ENCODE results near the gene WDR7. TPM values are rescaled to one million over a fixed set of nuclear protein-coding genes. Genes with fewer than 3 reads are reported as not detected.

The WDR7 gene
- total and polyA plus RNA-seq, 10 of the 15 experiments (the other 5 are each of a cell fraction or from before 2014, with no cell fraction given), result 2.8 to 16.5 (median 11.7) TPM

GRCh38 chr18:56799756-56800155 is 148.6 kb downstream of the WDR7 start:
- FAIRE-seq (no peak), ATAC-seq (no peak), DNase-seq (ENCODE audit: low read depth, low spot score) (no peak)
- H3K36me3 ChIP-seq (ENCODE audit: control insufficient read depth in 2 of 2, insufficient read depth in 2 of 2, low read length in 1 of 2), result no peaks in the 10 kb centered on the region
- intact Hi-C loops (cut with micrococcal nuclease; ENCODE audit: unreplicated experiment), result no loop called here
- no peak overlapping the region for H2AFZ ChIP-seq (ENCODE audit: control insufficient read depth, low read depth, low read length)
- no peak overlapping the region for H3K4me2 ChIP-seq (ENCODE audit: control insufficient read depth, insufficient read depth)
- 86% methylated on average over 2 of the region's 2 CpGs for WGBS (ENCODE audit: insufficient coverage, insufficient replicate concordance, low lambda C conversion rate, missing lambda C conversion rate)
- no peaks in the 10 kb centered on the region for H3K79me2 ChIP-seq (ENCODE audit: control insufficient read depth, insufficient read depth, low read length)
- no peaks in the 10 kb centered on the region for H4K20me1 ChIP-seq (ENCODE audit: control insufficient read depth, insufficient read depth)
- RAD21 ChIA-PET (ENCODE audit: unreplicated experiment), result no interaction called here
- H3K9ac ChIP-seq (ENCODE audit: control insufficient read depth, insufficient read depth, low read length), result no peak overlapping the region
- POLR2A ChIA-PET, result no interaction called here
- in situ Hi-C loops (cut with MboI), result no loop called here
- H3K9me3 ChIP-seq (replicated peaks; ENCODE audit: control insufficient read depth, insufficient read depth, low read length), result no peaks in the 10 kb centered on the region
- no TSS peak for BruUV-seq (replicated peaks)
- SMC1A ChIA-PET (ENCODE audit: uncharacterized antibody, unreplicated experiment), result no interaction called here
- H3K27me3 ChIP-seq (replicated peaks in 1 of 2; ENCODE audit: control insufficient read depth in 2 of 2, insufficient read depth in 2 of 2, low read length in 1 of 2), result no peaks in the 10 kb centered on the region
- CTCF ChIA-PET, result interaction anchor here (0.8 kb wide), 1 partner anchor 10 kb away, joined by 3 read pairs; no protein-coding TSS in a partner anchor
- H3K27ac ChIP-seq (ENCODE audit: control insufficient read depth, insufficient read depth), result no peak overlapping the region
- no peaks in the 10 kb centered on the region for H3K4me1 ChIP-seq (ENCODE audit: control insufficient read depth, insufficient read depth, low read length)
- H3K4me3 ChIP-seq, result no peak overlapping the region
- TF ChIP-seq SMAD5 (IDR thresholded peaks at IDR 0.05; ENCODE audit: low read depth) (no peak), EP300 (IDR thresholded peaks at IDR 0.05; ENCODE audit: borderline replicate concordance in 1 of 2, control insufficient read depth in 1 of 2, low read depth in 2 of 2, low read length in 2 of 2) (no peak), PML (IDR thresholded peaks at IDR 0.05; ENCODE audit: low read length) (no peak), ZBTB11 (CRISPR knock-in tag; IDR thresholded peaks at IDR 0.05) (no peak), DPF2 (IDR thresholded peaks at IDR 0.05) (no peak)
